ENCODE data around the gene TMEM44.

Gene TMEM44

DNA sequence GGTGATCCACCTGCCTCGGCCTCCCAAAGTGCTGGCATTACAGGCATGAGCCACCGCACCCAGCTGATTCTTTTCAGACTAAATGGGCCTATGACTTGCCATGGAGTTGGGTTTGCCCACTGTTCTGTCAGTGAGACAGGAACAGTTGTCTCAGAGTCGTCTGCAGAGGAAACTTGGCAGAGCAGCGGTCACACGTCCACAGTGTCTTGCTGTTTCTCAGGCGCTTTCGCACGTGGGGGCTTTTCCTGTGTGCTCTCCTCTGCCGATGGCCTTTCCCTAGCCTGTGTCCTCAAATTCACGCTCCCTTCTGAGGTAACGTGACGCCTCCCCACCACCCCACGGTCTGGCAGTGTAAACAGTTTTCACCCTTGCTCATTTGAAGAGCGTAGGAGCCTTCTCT lies 11.3 kb downstream of the TMEM44 start:
- peaks cover 4% of the 10 kb centered on the region for H3K36me3 ChIP-seq (ENCODE audit: insufficient read depth, low read length)
- no peaks in the 10 kb centered on the region for H3K4me1 ChIP-seq (ENCODE audit: insufficient read depth, low read length)
- no peaks in the 10 kb centered on the region for H3K27me3 ChIP-seq (ENCODE audit: control insufficient read depth in 1 of 2, insufficient read depth in 2 of 2, low read length in 2 of 2)
- no peaks in the 10 kb centered on the region for H3K9me3 ChIP-seq (ENCODE audit: low read length)
- no peak overlapping the region for H3K4me3 ChIP-seq (ENCODE audit: low read depth in 1 of 2, low read length in 2 of 2)
- no peak overlapping the region for H3K9ac ChIP-seq (ENCODE audit: low read length)
- H3K27ac ChIP-seq (ENCODE audit: low read depth, low read length) = no peak overlapping the region

DNA sequence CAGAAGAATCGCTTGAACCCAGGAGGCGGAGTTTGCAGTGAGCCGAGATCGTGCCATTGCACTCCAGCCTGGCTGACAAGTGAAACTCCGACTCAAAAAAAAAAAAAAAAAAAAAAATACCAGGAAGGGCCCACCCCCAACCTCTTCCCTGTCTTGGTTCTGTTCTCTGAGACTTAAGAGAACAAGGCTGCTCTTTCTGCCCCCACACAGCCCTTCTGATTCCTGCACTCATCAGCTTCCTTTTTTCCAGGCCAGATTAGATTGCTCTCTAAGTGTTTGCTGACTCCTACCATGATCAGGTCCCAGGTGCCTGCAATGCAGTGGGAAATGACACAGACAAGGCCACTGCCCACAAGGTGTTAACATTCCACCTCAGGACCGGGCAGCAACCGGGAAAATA lies 13.0 kb downstream of the TMEM44 start:
- Histone ChIP-seq H3K27ac (ENCODE audit: low read depth, low read length) (no peak overlapping the region), H3K36me3 (ENCODE audit: insufficient read depth, low read length) (no peaks in the 10 kb centered on the region), H3K9me3 (ENCODE audit: low read length) (no peaks in the 10 kb centered on the region)

DNA sequence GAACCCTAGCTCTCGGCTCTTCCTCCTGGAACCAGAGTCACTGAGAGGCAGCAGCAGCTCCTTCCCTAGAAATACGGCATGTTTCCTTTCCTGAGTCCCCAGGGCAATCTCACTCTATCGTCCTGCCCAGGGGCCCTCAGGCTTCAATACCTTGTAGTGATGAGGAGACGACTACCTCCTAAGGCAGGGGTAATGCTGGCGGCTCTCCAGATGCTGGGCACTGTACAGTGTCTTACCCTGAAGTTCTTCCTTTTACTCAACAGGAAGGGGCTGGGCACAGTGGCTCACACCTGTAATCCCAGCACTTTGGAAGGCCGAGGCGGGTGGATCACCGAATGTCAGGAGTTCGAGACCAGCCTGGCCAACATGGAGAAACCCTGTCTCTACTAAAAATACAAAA lies 13.5 kb downstream of the TMEM44 start:
- H3K4me3 ChIP-seq (ENCODE audit: low read depth in 1 of 2, low read length in 2 of 2) = no peak overlapping the region
- H3K27ac ChIP-seq (ENCODE audit: low read depth, low read length) = no peak overlapping the region
- no peaks in the 10 kb centered on the region for H3K27me3 ChIP-seq (ENCODE audit: control insufficient read depth in 1 of 2, insufficient read depth in 2 of 2, low read length in 2 of 2)
- H3K4me1 ChIP-seq (ENCODE audit: insufficient read depth, low read length) = no peaks in the 10 kb centered on the region
- no peaks in the 10 kb centered on the region for H3K36me3 ChIP-seq (ENCODE audit: insufficient read depth, low read length)
- H3K9me3 ChIP-seq (ENCODE audit: low read length) = no peaks in the 10 kb centered on the region
- H3K9ac ChIP-seq (ENCODE audit: low read length) = no peak overlapping the region

More for the DNA sequence above, 13.0 kb downstream of the TMEM44 start:
- Histone ChIP-seq H3K9ac (ENCODE audit: low read length) (no peak overlapping the region), H3K4me1 (ENCODE audit: insufficient read depth, low read length) (no peaks in the 10 kb centered on the region), H3K27me3 (ENCODE audit: control insufficient read depth in 1 of 2, insufficient read depth in 2 of 2, low read length in 2 of 2) (no peaks in the 10 kb centered on the region), H3K4me3 (ENCODE audit: low read depth in 1 of 2, low read length in 2 of 2) (no peak overlapping the region)

DNA sequence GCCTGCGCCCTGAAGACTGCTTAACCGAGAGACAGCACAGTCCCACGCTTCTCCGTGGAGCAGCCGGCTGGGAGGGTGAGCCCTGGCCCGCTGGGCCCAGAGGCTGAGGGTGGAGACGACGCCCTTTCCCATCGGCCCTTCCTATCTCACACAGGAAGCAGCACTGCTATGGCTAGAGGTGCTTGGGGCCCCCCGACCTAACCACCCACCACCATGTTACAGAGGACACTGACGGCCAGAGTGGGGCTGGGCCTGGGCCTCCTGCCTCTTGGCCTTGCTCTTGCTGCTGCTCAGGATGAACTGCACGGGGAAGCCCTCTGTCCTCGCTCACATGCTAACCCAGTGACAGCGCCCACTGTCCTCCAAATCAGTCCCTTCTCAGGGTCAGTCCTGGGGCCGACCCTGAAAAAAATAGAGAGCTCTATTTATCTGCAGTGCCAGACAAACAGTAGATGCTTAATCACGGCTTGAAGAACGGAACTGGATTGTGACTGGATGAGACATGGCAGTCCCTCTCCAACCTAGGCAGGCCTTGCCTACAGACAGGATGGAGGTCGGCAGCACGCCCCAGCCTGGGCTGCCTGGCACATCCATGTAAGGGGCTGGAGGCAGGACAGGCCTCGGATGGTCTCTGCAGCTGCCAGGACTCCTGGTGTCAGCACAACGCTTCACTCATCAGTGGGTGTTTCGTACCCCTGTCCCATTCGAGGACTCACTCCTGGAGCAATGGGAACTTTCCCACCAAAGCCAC lies 14.2 kb downstream of the TMEM44 start:
- Histone ChIP-seq H3K27me3 (ENCODE audit: control insufficient read depth in 1 of 2, insufficient read depth in 2 of 2, low read length in 2 of 2) (no peaks in the 10 kb centered on the region), H3K9me3 (ENCODE audit: low read length) (no peaks in the 10 kb centered on the region), H3K36me3 (ENCODE audit: insufficient read depth, low read length) (no peaks in the 10 kb centered on the region), H3K4me1 (ENCODE audit: insufficient read depth, low read length) (no peaks in the 10 kb centered on the region), H3K27ac (ENCODE audit: low read depth, low read length) (no peak overlapping the region), H3K9ac (ENCODE audit: low read length) (no peak overlapping the region), H3K4me3 (ENCODE audit: low read depth in 1 of 2, low read length in 2 of 2) (no peak overlapping the region)

DNA sequence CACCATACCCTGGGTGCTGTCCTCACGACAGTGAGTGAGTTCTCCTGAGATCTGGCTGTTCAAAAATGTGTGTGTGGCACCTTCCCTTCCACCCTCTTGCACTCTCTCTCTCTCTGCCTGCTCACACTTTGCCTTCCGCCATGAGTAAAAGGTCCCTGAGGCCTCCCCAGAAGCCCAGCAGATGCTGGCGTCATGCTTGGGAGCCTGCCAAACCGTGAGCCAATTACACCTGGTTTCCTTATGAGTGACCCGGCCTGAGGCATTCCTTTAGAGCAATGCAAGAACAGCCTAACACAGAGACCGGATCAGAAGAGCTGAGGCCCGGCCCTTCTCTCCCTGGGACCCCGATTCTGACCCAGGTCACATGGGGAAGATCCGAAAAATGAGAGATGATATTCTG lies 15.4 kb downstream of the TMEM44 start:
- Histone ChIP-seq H3K27me3 (ENCODE audit: control insufficient read depth in 1 of 2, insufficient read depth in 2 of 2, low read length in 2 of 2) (no peaks in the 10 kb centered on the region), H3K36me3 (ENCODE audit: insufficient read depth, low read length) (no peaks in the 10 kb centered on the region), H3K9ac (ENCODE audit: low read length) (no peak overlapping the region), H3K4me3 (ENCODE audit: low read depth in 1 of 2, low read length in 2 of 2) (no peak overlapping the region), H3K9me3 (ENCODE audit: low read length) (no peaks in the 10 kb centered on the region), H3K4me1 (ENCODE audit: insufficient read depth, low read length) (no peaks in the 10 kb centered on the region), H3K27ac (ENCODE audit: low read depth, low read length) (no peak overlapping the region)

DNA sequence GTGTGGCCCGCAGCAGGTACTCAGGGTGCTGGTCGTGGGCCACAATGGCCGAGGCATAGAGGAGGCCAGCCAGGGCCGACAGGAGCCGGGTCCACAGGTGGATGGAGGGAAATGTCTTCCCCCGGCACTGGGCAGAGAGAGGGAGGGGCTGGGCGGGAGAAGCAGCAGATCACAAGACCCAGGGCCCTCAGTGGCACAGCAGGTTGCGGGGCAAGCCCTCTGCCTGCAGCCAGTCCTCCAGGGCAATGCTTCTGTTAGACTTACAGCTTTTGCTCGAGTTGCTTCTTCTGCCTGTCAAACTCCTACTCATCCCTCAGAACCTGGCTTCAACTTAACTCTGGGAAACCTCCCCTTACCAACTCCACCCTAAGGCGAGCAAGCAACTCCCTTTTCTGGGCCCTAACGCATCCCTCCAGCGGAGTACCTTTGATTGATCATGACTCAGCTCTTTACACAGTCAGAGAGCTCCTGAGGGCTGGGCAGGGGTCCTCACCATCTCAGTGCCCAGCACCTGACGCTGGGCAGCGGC lies 16.0 kb downstream of the TMEM44 start:
- H3K27ac ChIP-seq (ENCODE audit: low read depth, low read length) = no peak overlapping the region
- H3K36me3 ChIP-seq (ENCODE audit: insufficient read depth, low read length) = no peaks in the 10 kb centered on the region
- H3K4me1 ChIP-seq (ENCODE audit: insufficient read depth, low read length) = no peaks in the 10 kb centered on the region
- no peak overlapping the region for H3K4me3 ChIP-seq (ENCODE audit: low read depth in 1 of 2, low read length in 2 of 2)
- no peaks in the 10 kb centered on the region for H3K9me3 ChIP-seq (ENCODE audit: low read length)
- H3K9ac ChIP-seq (ENCODE audit: low read length) = no peak overlapping the region
- H3K27me3 ChIP-seq (ENCODE audit: control insufficient read depth in 1 of 2, insufficient read depth in 2 of 2, low read length in 2 of 2) = no peaks in the 10 kb centered on the region

DNA sequence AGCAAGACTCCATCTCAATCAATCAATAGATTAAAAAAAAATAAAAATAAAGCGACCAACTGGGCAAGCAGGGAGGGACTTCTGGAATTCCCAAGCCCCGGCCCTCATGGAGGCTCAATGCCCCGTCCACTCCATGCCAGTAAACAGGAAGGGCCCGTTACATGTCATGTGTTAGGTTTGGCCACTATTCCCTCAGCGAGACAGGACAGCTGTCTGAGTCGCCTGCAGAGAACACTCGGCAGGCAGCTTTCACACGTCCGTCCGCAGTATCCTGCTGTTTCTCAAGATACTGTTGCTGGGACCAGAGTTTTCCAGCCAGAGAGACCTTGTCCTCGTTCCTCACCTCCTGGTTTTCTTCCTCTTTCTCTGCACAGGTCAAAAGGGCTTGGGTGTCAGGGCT lies 18.0 kb downstream of the TMEM44 start:
- no peaks in the 10 kb centered on the region for H3K9me3 ChIP-seq (ENCODE audit: low read length)
- H3K4me3 ChIP-seq (ENCODE audit: low read depth in 1 of 2, low read length in 2 of 2) = no peak overlapping the region
- H3K4me1 ChIP-seq (ENCODE audit: insufficient read depth, low read length) = no peaks in the 10 kb centered on the region
- no peaks in the 10 kb centered on the region for H3K27me3 ChIP-seq (ENCODE audit: control insufficient read depth in 1 of 2, insufficient read depth in 2 of 2, low read length in 2 of 2)
- H3K9ac ChIP-seq (ENCODE audit: low read length) = no peak overlapping the region
- H3K36me3 ChIP-seq (ENCODE audit: insufficient read depth, low read length) = no peaks in the 10 kb centered on the region
- H3K27ac ChIP-seq (ENCODE audit: low read depth, low read length) = no peak overlapping the region

DNA sequence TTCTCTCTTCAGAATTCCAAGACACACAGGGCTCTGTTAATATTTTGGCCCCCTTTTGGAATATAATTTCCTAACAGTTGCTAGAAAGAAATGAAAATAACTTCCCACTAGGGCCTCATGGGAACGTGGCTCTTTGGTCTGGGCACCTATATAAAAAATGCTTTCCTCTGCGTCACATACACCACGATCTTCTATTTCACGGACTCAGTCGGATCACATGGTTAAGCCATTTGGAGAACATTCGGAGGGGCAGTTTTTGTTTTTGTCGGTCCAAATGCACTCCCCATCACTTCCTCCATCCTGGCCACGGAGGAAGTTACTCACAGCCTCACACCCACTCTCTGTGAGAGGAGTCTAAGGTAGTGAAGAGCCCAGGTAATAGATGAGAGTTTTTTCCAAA lies 21.0 kb downstream of the TMEM44 start:
- H3K4me3 ChIP-seq (ENCODE audit: low read depth in 1 of 2, low read length in 2 of 2) = no peak overlapping the region
- H3K9ac ChIP-seq (ENCODE audit: low read length) = no peak overlapping the region
- no peaks in the 10 kb centered on the region for H3K27me3 ChIP-seq (ENCODE audit: control insufficient read depth in 1 of 2, insufficient read depth in 2 of 2, low read length in 2 of 2)
- no peaks in the 10 kb centered on the region for H3K9me3 ChIP-seq (ENCODE audit: low read length)
- H3K36me3 ChIP-seq (ENCODE audit: insufficient read depth, low read length) = no peaks in the 10 kb centered on the region
- H3K27ac ChIP-seq (ENCODE audit: low read depth, low read length) = no peak overlapping the region
- no peaks in the 10 kb centered on the region for H3K4me1 ChIP-seq (ENCODE audit: insufficient read depth, low read length)

DNA sequence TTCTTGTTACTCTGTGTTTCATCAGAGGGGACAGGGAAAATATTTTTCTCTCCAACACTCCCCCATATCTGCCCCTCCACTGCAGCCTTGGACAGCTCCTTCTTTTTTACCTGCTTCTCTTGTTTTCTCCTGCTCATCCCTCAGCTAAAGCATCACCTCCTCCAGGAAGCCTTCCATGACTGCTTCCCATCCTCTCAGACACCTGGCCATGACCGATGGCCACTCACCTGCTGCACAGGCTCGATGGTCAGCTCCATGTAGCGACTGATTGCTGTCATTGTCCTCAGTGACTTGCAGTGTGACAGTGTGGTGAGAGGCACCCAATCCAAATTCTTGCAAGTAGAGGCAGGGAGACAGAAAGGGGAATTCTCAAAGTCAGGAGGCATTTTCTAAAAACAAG lies 22.5 kb downstream of the TMEM44 start:
- H3K27ac ChIP-seq (ENCODE audit: low read depth, low read length) = no peak overlapping the region
- no peak overlapping the region for H3K4me3 ChIP-seq (ENCODE audit: low read depth in 1 of 2, low read length in 2 of 2)
- no peaks in the 10 kb centered on the region for H3K36me3 ChIP-seq (ENCODE audit: insufficient read depth, low read length)
- no peaks in the 10 kb centered on the region for H3K4me1 ChIP-seq (ENCODE audit: insufficient read depth, low read length)
- H3K9me3 ChIP-seq (ENCODE audit: low read length) = no peaks in the 10 kb centered on the region
- H3K27me3 ChIP-seq (ENCODE audit: control insufficient read depth in 1 of 2, insufficient read depth in 2 of 2, low read length in 2 of 2) = no peaks in the 10 kb centered on the region
- no peak overlapping the region for H3K9ac ChIP-seq (ENCODE audit: low read length)

DNA sequence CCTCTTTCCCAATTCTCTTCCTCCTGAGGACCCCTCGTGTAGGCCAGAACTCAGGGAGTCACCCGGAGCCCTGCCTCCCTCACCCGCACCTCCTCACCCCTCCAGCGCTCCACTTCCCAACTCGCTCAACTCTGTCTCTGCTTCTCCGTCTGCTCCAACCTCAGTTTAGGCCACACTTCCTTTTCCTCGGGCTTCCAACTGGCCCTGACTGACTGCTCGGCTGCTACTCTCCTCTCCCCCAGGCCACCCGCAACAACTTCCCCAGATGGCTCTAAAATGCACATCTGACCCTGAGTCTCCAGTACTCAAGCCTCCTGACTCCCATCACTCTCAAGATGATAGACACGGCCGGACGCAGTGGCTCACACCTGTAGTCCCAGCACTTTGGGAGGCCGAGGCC lies 23.6 kb downstream of the TMEM44 start:
- no peaks in the 10 kb centered on the region for H3K27me3 ChIP-seq (ENCODE audit: control insufficient read depth in 1 of 2, insufficient read depth in 2 of 2, low read length in 2 of 2)
- no peaks in the 10 kb centered on the region for H3K9me3 ChIP-seq (ENCODE audit: low read length)
- no peak overlapping the region for H3K4me3 ChIP-seq (ENCODE audit: low read depth in 1 of 2, low read length in 2 of 2)
- H3K4me1 ChIP-seq (ENCODE audit: insufficient read depth, low read length) = no peaks in the 10 kb centered on the region
- no peak overlapping the region for H3K27ac ChIP-seq (ENCODE audit: low read depth, low read length)
- H3K9ac ChIP-seq (ENCODE audit: low read length) = no peak overlapping the region
- no peaks in the 10 kb centered on the region for H3K36me3 ChIP-seq (ENCODE audit: insufficient read depth, low read length)

DNA sequence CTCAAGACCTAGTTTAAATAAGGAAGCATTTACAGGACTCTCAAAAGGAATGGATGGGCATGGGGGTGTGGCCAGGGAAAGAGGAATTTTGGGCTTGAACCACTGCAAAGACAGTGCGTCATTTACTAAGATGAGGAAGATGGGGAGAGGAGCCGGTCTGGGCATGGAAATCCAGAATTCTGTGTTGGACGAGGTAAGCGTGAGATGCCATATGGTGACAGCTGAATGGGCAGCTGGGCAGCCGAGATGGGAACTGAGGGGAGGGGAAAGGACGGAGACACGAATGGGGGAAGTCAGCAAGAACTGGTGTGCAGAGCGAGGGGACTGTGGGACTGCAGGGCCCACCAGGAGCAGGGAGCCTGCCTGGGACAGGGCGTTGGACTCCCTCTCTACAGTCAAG lies 24.2 kb downstream of the TMEM44 start:
- Histone ChIP-seq H3K27me3 (ENCODE audit: control insufficient read depth in 1 of 2, insufficient read depth in 2 of 2, low read length in 2 of 2) (no peaks in the 10 kb centered on the region), H3K4me3 (ENCODE audit: low read depth in 1 of 2, low read length in 2 of 2) (no peak overlapping the region), H3K9me3 (ENCODE audit: low read length) (no peaks in the 10 kb centered on the region), H3K36me3 (ENCODE audit: insufficient read depth, low read length) (no peaks in the 10 kb centered on the region), H3K27ac (ENCODE audit: low read depth, low read length) (no peak overlapping the region), H3K9ac (ENCODE audit: low read length) (no peak overlapping the region), H3K4me1 (ENCODE audit: insufficient read depth, low read length) (no peaks in the 10 kb centered on the region)
